Dedifferentiated amniotic fluid mesenchymal stem cell (primary cell): ENCODE results near the gene ESPN.

Experiments used
- DNase-seq: peaks from one replicate; pipeline ENCODE4 v3.0.0-alpha.2; 2016; ENCODE audit errors: extremely low spot score

Gene ESPN

DNA sequence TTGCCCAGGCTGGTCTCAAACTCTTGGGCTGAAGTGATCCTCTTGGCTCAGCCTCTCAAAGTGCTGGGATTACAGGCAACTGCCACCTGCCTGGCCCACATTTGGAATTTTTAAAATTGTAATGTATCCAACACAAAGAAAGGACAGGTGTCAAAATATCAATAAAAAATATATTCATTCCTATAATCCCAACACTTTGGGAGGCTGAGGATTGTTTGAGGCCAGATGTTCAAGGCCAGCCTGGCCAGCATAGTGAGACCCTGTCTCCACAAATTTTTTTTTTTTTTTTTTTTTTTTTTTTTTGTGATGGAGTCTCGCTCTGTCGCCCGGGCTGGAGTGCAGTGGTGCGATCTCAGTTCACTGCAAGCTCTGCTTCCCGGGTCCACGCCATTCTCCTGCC, 14.8 kb upstream of the ESPN start:
- DNase-seq = no peak

DNA sequence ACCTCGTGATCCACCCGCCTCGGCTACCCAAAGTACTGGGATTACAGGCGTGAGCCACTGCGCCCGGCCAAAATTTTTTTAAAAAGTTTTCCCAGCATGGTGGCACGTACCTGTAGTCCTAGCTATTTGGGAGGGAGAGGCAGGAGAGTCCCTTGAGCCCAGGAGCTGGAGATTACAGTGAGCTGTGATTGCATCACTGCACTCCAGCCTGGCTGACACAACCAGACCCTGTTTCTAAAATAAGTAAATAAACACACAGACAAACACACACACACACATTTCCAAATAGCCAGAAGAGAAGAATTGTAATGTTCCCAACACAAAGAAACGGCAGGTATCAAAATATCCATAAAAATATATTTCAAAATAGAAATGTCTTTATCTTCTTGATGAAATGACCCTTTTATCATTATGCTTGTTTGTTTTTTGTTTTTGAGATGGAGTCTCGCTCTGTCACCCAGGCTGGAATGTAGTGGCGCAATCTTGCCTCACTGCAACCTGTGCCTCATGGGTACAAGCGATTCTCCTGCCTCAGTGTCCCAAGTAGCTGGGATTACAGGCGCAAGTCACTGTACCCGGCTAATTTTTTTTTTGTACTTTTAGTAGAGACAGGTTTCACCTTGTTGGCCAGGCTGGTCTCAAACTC, 14.2 kb upstream of the ESPN start:
- no peak for DNase-seq

DNA sequence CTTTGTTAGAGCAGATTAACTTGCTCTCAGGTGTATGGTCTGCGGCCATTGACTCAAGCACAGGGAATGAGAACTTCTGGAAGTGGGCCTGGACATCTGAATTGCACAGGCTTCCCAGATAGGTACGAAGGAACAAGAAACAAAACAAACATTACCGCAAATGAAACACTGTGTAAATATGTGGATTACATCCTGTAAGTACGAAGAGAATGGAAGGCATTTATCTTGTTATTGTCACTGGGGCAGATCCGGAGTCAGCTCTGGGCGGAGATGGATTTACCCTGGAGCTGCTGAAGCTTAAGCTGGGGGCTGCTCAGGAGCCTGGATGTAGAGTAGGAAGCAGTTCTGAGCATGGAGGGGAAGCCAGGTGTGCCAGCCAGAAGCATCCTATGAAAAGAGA, 11.7 kb upstream of the ESPN start:
- DNase-seq = no peak

DNA sequence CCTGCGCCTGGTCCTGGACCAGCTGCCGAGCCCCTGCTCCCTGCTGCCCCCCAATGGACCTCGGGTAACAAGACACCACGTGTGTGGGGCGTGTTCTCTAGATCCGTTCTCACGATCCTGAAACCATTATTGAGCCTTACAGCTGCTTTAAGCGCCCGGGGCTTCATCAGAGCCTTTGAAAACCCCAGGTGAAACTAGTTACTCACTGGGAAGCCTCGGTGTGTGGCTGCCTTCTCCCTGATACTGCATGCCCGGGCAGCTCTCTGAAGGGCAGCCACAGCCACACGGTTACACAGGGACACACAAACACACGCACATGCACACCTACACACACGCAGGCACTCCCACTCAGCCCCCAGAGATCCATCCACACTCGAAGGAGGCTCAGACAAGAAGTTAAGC, 10.1 kb upstream of the ESPN start:
- DNase-seq = no peak

DNA sequence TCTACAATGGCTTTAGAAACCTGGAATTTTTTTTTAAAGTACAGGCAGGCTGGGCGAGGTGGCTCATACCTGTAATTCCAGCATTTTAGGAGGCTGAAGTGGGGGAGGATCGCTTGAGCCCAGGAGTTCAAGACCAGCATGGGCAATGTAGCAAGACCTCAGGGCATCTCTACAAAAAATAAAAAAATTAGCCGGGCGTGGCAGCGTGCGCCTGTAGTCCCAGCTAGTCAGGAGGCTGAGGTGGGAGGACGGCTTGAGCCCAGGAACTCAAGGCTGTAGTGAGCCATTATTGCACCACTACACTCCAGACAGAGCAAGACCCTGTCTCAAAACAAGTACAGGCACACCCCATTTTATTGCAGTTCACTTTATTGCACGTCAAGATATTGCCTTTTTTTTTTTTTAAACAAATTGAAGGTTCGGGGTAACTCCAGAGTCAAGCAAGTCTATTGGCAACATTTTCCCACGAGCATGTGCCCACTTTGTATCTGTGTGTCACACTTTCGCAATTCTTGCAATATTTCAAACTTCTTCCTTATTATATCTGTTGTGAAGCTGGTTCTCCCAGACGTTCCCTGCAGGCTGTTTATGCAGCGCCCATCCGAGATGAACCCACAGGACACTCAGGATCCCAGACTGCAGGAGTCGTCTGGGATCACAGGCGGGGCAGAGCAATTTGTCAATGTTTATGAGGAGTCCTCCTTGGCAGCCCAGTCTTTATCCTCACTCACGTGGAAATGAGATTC, 9.5 kb upstream of the ESPN start:
- no peak for DNase-seq

DNA sequence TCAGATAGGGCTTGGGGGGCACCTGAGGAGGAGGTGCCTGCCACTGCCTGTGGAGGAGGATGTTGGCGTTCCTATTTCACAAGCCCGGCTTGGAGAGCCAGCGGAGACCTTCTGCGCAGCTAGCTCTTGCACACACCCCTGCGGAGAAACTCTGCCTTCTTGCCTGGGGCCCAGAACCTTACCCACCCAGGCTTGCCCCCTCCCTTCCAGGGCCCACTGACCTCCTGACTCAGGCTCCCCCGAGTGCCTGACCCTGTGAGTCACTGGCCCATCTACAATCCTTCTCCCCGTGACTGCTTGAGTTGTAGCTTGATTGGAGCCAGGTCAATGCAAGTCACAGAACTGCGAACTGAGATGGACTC, 8.3 kb upstream of the ESPN start:
- no peak for DNase-seq

DNA sequence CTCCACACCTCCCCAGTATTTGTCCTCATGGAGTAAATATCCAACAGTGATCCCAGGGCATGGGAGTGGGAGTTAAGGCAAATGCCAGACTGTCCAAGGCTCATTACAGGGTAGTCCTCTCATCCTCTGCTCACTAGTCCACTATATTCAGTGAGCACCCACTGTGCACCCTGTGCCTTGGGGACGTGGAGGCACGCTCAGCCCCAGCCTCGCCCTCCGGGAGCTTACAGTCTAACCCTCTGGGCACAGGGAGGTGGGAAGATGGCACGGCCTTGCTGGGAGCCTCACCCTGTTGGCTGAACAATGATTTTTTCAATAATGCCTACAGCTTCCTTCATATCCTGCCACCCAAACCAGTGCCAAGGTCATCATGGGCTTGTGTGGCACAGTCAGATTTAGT, 7.7 kb upstream of the ESPN start:
- DNase-seq = no peak

DNA sequence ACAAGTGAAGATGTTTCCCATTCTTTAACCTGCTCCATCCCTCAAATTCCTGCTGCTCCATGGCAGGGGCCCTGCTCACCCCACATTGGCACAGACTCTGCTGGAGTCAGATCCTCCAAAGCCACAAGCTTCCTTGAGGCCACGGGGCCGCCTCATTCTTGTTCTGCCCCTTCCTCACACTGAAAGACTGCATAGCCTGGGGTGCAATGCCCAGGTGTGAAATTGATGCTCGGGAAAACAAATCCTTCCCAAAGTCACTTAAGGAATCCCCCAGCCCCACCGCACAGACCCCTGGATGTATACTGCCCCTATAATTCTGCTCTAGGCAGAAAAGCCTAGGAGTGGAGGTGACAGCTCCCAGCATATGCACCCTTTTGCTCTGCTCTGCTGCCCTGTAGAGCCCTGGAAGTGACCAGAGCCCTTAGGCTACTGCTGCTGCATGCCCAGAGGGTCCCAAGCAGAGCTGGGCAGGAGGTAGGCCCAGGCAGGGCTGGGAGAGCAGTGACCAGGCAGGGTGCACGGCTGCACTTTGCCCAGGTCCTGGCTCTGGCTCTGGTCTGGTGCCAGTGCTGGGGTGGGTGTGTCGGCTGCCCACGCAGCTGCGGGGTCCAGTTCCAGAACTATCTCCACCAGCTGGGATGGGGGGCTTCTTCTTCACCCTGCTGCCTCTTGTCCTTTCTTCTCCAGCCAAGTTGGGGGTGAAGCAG, 6.5 kb upstream of the ESPN start:
- no peak for DNase-seq

DNA sequence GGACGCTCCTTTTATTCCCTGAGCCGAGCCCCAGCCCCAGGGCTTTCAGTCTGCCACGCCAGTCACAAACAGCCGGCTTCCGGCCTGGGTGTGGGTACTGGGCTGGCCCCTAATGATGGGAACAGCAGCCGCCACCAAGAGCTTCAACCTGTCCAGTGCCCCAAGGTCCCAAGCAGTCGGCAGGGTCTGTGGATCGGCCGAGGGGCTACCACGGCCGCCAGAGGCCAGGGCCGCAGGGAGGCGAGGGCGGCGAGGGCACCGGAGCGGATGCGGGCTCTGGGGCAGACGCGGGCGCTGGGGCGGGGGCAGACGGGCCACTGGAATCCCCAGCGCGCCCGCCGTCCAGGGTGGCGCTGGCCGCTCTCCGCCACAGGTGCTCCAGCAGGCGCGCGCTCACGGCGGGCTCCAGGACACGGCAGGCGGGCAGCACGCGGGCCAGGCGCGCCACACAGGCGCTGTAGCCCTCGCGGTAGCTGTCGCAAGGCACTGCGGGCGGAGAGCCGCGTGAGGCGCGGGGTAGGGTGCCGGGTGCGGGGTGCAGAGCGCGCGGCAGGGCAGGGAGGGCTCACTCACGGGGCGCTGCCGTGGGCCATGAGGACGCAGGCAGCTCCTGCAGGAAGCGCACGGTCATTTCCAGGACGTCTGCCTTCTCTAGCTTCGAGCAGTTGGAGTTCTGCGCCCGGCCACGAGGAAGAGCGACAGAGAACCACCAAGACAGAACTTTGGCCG, 5.7 kb upstream of the ESPN start:
- no peak for DNase-seq

DNA sequence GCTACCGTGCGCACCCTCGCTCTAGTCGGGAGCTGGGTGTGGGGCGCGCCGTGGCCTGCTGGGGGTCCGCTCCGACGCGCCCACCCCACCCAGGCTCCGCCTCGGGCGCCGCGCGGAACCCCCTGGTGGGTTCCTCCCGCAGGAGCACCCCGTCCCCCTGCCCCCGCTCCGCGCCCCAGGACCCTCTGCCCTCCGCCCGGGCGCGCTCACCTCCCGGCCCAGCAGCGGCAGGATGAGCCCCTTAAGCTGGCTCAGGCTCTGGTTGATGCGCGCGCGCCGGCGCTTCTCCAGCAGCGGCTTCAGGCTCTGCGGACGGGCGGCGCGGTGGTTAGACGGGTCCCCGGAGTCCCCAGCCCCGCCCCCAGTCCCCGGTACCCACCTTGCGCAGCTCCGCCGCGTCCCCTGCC, 5.2 kb upstream of the ESPN start:
- no peak for DNase-seq

DNA sequence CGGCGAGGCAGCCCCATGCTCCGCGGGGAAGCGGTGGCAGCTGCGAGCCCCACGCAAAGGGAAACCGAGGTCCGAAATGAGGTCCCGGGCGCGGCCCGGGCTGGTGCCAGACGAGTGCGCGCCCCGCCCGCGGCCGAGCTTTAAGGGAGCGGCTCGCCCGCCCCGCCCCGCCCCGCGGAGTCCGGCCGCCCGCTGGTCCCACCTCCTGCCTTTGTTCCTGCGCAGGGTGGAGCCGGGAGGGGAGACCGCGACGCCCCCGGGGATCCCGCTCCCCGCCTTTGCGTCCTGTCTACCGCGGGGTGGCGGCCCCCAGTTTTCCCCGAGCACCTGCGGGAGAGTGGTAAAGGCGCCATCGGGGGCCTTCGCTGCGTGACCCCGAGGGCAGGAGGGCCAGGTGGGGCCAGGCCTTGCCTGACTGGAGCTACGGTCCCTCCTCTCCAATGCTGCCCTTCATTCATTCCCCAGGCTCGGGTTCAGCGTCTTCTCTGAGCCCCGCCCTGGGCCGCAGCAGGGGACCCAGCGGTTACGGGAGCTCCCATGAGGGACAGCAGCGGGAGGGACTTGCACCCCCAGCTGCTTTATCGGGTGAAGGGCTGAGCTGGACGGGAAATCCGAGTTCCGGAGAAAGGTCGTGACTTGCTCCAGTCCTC, 4.6 kb upstream of the ESPN start, which contains the start of gene HES2:
Gene HES2 (minus strand): TSS at position 116 of the 650 bp plus-strand sequence. CDS start 99 bp downstream, at position 17.
- no peak for DNase-seq

DNA sequence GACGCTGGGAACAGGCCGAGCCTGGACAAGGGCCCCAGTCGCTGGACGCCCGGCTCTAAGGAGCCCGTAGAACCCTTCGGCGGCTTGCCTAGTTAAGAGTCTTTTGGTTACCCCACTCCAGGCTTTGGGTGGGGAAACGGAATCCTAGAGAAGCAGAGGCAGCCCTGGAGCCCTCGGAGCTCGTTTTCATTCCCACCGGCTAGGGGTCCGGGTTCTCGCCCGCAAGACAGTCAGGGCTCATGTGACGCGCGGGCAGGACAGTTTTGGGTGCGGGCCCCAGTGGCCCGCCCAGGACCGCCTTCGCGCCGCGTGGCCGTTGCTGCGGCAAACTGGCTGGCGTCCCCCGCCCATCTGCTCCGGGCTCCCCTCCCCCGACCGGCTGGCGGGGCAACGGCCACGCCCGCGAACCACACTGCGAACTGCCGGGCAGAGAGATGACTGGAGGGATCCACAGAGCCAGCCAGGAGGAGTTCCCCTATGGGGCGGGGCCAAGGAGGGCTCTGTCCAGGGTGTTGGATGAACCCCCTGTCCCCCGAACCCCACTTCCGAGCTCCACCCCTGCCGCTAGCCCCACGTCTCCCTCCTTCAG, 4.0 kb upstream of the ESPN start:
- no peak for DNase-seq

DNA sequence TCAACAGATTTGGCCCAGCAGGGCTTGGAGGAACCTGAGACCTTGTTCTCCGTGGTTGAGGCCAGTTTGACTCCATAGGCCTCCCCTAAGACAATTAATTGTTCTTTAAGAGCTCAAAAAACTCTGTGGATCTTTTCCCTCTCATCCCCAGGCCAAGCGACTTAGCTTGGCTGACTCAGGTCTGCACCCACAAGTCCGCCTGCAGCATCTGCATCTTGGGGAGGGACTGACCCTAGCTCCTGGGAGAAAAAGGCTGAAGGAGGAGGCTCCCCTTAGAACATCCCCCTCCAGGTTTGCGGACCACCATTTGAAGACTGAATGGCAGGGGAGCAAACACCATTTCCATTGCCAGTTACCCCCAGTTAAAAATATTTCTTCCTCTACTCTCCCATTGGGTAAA, 3.3 kb upstream of the ESPN start:
- no peak for DNase-seq

DNA sequence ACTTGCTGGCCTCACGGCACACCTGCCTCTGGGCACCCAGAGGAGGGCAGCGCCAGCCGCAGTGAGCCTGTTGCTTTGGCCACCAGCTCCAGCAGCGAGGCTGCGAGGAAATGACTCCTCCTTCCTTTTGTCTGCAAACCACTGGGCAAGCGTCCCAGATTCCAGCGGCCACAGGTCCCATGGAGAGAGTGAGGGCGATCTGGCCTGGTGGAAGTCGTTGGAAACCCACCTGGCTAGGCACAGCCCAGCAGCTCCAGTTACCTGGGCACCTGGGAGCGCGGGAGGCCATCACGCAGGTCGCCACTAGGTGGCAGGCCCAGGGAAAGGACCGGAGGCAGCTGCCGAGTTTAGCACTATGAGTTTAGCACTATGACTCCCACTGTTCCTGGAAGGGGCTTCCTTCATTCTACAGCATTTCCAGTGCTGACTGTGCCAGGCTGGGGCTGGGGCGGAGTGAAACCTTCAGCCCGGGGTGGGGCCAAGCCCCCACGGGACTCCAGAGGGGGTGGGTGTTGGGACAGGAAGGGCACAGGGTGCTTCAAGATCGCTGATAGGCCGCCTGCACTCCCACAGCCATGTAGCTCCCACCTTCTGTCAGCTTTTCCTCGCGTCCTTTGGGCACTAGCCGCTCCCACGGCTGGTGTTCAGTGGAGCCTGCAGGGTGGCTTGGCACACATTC, 1.1 kb upstream of the ESPN start:
- no peak for DNase-seq

DNA sequence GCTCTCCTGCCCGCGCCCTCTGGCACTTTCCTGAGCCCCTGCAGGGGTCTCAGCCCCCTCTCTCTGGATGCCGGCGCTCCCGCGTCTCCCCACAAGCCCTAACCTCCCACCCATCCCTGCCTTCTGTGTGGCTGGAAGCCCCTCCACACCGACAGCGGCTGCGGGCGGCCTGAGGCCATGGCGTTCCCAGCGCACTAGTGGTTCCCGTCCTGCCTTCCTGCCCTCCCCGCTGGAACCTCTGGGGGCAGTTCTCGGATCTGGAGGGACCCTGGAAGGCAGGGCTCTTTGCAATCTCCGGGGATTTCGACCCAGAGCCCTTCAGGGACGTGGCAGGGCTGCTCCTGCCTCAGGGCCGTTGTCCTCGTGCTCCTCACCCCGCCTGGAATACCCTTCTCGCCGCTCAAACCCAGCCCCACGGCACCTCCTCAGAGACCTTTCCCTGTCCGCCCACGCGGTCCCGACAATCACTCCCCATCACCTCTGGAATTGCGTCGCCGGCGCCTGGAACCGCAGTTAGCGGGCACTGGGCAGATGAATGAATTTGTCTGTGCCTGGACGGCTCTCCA, 493 bp upstream of the ESPN start:
- DNase-seq = no peak

DNA sequence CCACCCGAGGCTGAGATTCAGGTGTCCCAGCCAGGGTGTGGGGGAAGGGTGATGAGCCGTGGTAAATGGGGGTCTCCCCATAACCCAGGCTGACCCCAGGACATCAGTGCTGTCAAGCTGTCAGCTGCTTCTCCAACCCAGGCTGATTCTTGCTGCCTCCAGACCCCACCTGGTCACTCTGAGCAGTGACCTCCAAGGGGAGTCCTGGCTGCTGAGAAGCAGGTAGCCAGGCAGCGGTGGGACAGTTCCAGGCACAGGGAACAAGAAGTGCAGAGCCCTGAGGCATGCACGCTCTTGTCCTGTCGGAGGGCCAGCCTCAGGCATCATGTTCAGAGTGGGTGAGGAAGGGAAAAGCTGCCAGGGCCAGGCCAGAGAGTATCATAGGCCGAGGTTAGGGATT, 1.1 kb downstream of the ESPN start:
- DNase-seq = no peak

DNA sequence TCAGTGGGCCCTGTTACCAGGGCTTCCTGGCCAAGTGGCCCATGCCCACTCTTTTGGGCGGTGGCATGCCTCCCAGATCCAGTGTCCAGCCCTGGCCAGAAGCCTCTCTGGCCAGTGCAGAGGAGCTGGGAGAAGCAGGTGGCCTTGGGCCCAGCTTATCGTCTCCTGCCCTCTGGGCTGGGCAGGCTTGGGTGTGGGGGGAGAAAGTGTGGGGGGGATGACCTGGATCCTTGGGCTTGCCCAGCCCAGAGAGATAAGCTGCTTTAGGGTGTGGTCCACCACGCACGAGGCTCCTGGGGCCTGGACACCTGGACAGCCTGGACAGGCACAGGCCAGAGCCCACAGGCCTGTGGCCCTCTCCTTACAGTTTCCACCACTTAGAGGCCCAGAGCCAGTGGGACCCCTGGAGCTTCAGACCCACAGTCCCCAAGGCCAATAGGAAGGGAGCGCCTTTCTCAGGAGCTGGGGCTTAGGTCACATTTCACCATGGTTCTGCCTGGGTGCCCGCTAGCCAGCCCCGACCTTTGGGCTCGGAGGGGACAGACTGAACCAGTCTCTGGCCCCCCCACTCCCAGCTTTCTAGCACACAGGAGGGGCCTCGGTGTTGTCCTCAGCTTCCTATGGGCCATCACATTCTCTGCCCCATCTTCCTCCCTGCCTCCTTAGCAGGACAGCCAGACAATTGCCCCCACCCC, 1.8 kb downstream of the ESPN start:
- DNase-seq = no peak

DNA sequence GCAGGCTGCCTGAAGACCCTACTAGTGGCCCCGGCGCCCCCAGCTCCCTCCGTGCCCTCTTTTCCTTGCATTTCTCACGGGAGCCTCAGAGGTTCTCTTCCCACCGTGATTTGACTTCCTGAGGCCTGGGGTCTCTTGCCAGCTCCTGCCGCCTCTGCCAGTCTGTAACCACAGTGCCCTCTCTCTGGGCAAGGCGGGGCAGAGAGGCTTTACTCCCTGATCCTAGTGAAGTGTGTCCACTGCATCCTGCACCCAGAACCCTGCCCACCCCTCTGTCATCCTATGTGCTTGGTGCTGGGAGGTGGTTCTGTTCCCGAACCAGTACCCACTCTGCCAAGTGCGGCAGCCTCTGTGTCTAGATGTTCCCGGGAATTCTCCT, 2.4 kb downstream of the ESPN start:
- DNase-seq = no peak

DNA sequence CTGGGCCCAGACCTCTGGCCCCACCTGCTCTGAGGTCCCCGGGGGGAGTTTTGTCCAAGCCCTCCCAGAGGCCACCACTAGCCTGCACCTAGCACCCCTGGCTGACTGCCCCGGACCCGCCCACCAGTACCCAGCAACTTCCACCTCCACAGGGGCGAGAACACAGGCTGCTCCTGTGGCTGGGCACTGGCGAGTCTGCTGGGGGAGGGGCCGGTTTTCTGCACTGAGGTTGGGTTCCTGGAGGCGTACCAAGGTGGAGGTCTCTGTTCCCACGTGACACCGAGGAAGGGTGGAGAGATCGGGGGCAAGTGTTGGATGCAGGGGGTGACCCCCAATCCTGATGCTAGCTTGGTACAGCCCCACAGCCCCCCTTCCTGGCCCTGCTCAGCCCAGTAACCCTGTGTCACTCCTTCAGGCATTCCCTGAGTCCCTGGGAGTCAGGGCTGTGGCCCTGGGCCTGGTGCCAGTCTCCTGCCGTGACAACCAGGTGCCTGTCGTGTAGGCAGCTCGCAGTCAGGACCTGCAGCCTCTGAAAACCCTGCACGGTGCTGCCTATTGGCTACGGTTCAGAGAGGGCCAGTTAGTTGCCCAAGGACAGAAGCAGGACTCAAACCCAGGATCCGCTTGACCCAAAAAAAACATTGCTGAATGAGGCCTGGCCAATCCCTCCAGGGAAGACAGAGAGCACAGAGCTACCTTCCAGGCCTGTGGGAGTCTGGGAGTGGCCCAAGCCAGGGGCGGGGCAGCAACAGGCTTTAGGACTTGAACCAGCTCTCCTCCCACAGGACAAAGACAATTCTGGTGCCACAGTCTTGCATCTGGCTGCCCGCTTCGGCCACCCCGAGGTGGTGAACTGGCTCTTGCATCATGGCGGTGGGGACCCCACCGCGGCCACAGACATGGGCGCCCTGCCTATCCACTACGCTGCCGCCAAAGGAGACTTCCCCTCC, 3.1 kb downstream of the ESPN start:
- no peak for DNase-seq
